GM21528 (cell line): Measurements from ENCODE around the gene IKZF1.
A peak's percentile ranks its signal among the peaks of the same experiment; 100 is the strongest.

Experiments
- ATAC-seq: cut with Tn5 transposase; IDR thresholded peaks from one replicate; pipeline ENCODE4 v1.9.1; 2021; ENCODE audit warnings: mild to moderate bottlenecking, moderate library complexity; ENCODE audit not compliant: unreplicated experiment, low FRiP score

The IKZF1 gene

GRCh38 chr7:50367570-50367969 lies 63.1 kb downstream of the IKZF1 start:
- ATAC-seq: no peak

GRCh38 chr7:50368366-50368765 lies 63.9 kb downstream of the IKZF1 start:
- ATAC-seq: peak; percentile 48

DNA sequence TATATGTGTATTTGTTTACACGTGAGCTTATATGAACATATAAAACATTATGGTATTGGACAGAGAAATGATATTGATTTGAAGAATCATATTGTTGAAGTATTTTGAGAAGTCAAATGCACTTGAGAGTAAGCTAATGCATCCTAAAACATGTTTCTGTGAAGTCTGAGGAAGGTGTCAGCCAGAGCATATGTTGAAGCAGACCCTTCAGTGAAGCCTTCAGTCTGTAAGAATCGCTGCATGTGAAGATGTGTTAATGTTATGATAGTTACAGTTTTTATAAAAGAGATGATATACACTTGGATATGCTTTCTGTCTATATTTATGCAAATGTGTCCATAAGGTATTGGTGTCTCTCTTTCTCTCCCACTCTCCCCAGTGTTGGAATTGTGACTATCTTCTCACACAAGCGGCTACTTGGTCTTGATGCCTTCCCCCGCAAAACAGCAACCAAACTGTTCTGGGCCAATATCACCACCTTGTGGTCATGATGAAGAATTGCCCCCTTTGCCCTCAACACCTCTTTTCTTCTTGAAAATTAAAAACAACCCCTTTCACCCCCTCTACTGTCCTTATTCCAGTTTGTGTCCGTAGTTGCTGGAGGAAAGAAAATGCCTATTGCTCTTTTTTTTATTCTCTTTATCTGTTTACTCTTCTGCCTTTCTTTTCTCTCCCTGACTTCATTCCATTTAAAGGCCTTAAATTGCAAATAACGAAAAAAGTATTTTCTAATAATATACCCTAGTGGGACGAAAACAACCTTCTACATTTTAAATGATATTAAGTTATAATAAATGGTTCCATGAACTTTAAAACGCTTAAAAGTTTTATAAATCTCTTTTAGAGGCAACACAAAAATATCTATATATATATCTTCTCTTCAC lies 64.9 kb downstream of the IKZF1 start:
- no peak for ATAC-seq

- ATAC-seq: no peak
Observed at GRCh38 chr7:50370884-50371283, 66.4 kb downstream of the IKZF1 start.

DNA sequence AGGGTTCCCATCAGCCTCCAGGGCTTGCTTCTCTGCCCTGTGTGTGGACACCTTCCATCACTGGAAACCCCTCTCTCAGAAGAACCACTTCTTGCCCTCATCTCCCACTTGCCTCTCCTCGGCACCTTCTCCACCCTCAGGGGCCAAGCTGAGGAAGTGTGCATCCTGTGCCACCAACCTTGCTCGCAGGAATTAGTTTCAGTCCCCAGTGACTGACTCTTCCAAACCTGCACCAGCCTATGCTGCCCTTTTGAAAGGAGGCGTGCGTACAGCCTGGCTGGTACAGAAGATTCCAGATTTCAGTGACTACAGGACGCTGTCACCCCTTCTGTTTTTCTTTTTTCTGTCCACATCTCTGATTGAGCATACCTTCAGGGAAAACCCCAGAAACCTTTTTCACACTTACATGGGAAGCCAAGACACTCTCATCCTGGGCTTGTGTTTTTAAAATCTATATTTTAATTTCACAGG lies 67.1 kb downstream of the IKZF1 start:
- ATAC-seq: no peak

DNA sequence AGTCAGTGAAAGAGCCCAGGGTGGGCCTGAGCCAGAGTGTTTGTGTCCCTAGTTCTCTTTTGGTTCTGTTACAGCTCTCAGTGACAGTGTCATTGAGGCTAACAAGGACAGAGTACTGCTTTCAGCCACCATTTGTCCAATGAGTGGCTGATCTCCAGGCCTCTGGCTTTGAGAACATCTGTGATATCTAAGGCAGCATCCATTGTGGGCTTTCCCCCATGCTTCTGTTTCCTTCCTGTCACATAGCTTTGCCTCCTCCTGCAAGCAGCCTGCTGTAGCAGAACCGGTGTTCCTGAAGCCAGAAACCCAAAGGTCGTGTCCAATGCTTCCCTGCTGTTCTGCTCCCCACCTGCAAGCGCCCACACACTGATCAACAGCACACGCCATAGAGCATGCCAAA lies 68.4 kb downstream of the IKZF1 start:
- no peak for ATAC-seq

DNA sequence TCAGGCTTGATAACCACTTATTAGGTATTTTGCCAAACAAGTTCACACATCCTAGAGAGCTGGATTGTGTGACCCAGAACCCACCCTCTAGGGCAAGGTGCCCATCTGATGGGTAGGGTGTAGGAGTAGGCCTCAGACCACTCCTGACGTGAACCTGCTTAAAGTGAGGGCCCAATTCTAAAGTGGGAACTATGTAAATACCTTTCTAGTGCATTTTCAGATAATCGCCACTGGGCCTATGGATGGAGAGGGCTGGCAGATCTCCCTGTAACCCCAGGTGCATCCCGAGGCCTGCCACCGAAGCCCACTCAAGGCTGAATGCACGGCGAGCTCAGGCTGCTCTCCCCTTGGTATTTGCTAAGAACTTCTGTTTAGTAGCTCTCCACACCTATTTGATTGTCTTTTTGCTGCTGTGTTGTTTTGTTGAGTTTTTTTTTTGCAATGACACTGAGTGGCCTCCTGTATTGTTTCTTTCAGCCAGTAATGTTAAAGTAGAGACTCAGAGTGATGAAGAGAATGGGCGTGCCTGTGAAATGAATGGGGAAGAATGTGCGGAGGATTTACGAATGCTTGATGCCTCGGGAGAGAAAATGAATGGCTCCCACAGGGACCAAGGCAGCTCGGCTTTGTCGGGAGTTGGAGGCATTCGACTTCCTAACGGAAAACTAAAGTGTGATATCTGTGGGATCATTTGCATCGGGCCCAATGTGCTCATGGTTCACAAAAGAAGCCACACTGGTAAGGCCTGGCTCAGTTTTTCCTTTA lies 71.7 kb downstream of the IKZF1 start:
- ATAC-seq: no peak

GRCh38 chr7:50377356-50377755 lies 72.8 kb downstream of the IKZF1 start:
- ATAC-seq: no peak

GRCh38 chr7:50379082-50379481 lies 74.6 kb downstream of the IKZF1 start:
- no peak for ATAC-seq

DNA sequence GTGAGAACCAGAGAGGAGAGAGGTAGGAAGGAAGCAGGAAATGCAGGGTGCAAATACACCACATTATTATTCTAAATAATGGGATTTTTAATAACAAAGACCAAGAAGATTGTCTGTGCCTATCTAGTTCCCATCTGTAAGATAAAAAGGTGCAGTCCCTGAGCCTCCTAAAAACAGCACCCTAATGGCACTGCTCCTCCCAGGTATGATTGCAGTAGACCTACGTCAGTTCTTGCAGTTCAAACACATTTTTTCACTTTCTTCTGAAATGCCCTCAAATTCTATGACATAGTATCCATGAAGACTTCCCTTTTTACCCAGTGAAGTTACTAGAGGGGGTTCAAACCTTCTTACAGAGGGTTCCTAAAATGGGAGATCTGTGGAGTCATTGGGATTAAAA lies 75.0 kb downstream of the IKZF1 start:
- no peak for ATAC-seq

DNA sequence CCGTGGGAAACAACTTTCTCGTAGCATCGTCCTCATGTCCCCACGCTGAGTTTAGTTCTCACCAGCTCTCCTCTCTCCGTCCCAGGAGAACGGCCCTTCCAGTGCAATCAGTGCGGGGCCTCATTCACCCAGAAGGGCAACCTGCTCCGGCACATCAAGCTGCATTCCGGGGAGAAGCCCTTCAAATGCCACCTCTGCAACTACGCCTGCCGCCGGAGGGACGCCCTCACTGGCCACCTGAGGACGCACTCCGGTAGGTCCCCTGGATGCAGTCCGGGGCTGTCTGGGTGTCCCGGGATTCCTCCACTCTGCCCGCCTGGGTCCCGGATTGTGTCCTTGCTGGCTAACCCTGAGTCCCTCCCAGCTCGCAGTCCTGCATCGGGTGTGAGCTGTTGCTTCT lies 77.9 kb downstream of the IKZF1 start:
- ATAC-seq: no peak

- ATAC-seq: no peak
Observed at GRCh38 chr7:50387351-50387750, 82.8 kb downstream of the IKZF1 start.

GRCh38 chr7:50389961-50390360 lies 85.4 kb downstream of the IKZF1 start:
- ATAC-seq: no peak

- no peak for ATAC-seq
Observed at GRCh38 chr7:50391386-50391785, 86.9 kb downstream of the IKZF1 start.

DNA sequence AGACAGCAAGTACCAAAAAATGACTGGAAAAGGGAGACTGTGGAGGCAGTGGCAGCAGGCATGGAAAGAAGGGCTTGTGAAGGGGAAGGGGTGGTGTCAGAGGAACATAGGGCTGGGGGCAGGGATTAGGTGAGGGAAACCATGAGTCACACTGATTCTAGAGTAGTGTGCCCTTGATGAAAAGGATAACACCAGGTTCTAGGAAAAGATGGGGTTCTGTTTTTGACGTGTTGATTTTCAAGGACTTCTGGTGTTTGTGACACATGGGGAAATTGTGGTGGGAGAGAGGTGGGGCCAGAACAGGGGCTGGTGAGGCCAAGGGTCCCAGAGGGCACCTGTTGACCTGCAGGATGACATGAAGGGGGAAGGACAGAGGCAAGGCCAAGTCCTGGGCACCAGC lies 88.6 kb downstream of the IKZF1 start:
- no peak for ATAC-seq

DNA sequence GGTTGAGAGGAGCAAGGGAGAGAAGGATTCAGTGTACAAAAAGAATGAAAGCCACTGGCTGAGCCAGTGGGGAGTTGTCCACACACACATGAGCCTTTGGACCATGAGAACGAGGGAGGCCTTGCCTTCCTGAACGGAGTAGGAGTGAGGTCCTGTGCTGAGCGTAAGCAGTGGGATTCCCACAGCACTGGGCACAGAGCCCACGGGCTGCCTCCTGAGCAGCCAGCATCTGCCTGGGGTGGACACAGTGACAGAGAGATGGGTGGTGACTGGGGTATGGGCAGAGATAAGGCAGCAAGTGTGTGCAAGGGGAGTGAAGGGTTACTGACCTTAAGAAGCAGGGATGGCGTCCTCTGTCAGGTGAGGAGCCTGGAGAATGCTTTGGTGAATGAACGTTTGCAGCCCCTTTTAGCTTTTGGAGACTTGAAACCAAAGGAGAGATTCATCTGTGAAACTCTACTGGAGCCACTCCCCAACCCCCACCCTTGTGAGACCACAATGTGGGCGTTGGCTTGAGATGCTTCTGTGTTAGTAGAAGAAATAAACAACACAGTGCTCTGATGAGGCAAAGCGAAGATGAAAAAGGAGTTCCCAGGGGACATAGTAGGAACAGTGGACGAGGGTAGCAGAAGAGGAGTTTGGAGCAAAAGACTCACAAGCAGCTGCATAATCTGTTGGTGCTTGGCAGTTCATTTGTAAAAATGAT lies 89.2 kb downstream of the IKZF1 start:
- ATAC-seq: peak; percentile 40

DNA sequence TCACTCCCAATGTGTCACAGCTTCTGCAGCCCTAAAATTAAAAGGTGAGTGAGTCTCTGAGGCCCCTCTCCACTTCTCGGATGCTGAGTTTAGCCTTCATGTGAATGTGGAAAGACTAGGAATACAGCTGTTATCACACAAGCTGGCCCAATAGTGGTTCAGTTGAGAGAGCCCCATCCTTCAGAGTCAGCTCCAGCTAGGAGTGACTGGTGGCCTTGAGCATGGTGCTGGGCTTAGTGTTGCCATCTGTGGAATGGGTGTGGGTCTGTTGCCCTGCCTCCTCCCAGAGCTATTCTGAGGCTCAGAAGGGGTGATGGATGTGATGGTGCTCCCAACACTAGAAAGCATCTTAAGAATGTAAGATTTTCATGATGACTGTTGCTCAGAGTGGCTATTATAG lies 89.8 kb downstream of the IKZF1 start:
- ATAC-seq: no peak

GRCh38 chr7:50396856-50397255 lies 92.3 kb downstream of the IKZF1 start:
- peak; percentile 21 for ATAC-seq

GRCh38 chr7:50397320-50397970 lies 92.9 kb downstream of the IKZF1 start:
- ATAC-seq: peak; percentile 56

GRCh38 chr7:50397971-50398324 lies 93.4 kb downstream of the IKZF1 start:
- no peak for ATAC-seq

- ATAC-seq: no peak
Observed at GRCh38 chr7:50399206-50399605, 94.7 kb downstream of the IKZF1 start.
